Hepatocyte (in vitro differentiated cells): Measurements from ENCODE around the gene PLCD1. TPM values are rescaled to one million over a fixed set of nuclear protein-coding genes. Genes with fewer than 3 reads are reported as not detected.

Experiments used
- DNase-seq: peaks from one replicate; pipeline ENCODE4 v3.0.0-alpha.2; 2016; ENCODE audit warnings: low spot score
- H2AFZ ChIP-seq: fragments of 200-600 bp; sonication (generic); 2 replicates; pipeline ENCODE4 v1.6.0; 2016; ENCODE audit warnings: antibody characterized with exemption, mild to moderate bottlenecking
- H3K27ac ChIP-seq: fragments of 200-600 bp; sonication (generic); 2 replicates; pipeline ENCODE4 v1.5.1; 2016; ENCODE audit warnings: mild to moderate bottlenecking
- H3K27me3 ChIP-seq: fragments of 200-600 bp; sonication (generic); 2 replicates; pipeline ENCODE4 v1.6.1; 2016
- H3K36me3 ChIP-seq: fragments of 200-600 bp; sonication (generic); replicated peaks from 2 replicates; pipeline ENCODE4 v1.5.1; 2016; ENCODE audit warnings: low read depth; ENCODE audit not compliant: insufficient read depth
- H3K4me1 ChIP-seq: fragments of 200-600 bp; sonication (generic); 2 replicates; pipeline ENCODE4 v1.5.1; 2016; ENCODE audit warnings: mild to moderate bottlenecking, moderate library complexity; ENCODE audit not compliant: insufficient read depth
- H3K4me2 ChIP-seq: fragments of 200-600 bp; sonication (generic); 2 replicates; pipeline ENCODE4 v1.6.0; 2016
- H3K4me3 ChIP-seq: fragments of 200-600 bp; sonication (generic); 2 replicates; pipeline ENCODE4 v1.5.1; 2016; ENCODE audit warnings: mild to moderate bottlenecking
- H3K79me2 ChIP-seq: fragments of 200-600 bp; sonication (generic); 2 replicates; pipeline ENCODE4 v1.6.0; 2017; ENCODE audit warnings: mild to moderate bottlenecking
- H3K9me2 ChIP-seq: fragments of 200-600 bp; sonication (generic); replicated peaks from 2 replicates; pipeline ENCODE4 v1.6.0; 2017; ENCODE audit warnings: mild to moderate bottlenecking; ENCODE audit not compliant: insufficient read depth
- H3K9me3 ChIP-seq: fragments of 200-600 bp; sonication (generic); 2 replicates; pipeline ENCODE4 v1.5.1; 2016; ENCODE audit warnings: low read depth, mild to moderate bottlenecking
- H4K20me1 ChIP-seq: fragments of 200-600 bp; sonication (generic); 2 replicates; pipeline ENCODE4 v1.6.0; 2016; ENCODE audit warnings: mild to moderate bottlenecking; ENCODE audit not compliant: insufficient read depth, poor library complexity, severe bottlenecking
- CTCF ChIP-seq: fragments of 200-600 bp; sonication (generic); IDR thresholded peaks from 2 replicates; pipeline ENCODE4 v1.5.1; 2016; ENCODE audit warnings: antibody characterized with exemption, mild to moderate bottlenecking; ENCODE audit not compliant: poor library complexity
- EZH2 ChIP-seq: fragments of 200-600 bp; sonication (generic); IDR thresholded peaks from 2 replicates; pipeline ENCODE4 v1.6.1; 2016; ENCODE audit warnings: antibody characterized with exemption, mild to moderate bottlenecking, borderline replicate concordance
- EZH2phosphoT487 ChIP-seq: fragments of 200-600 bp; sonication (generic); IDR thresholded peaks from one replicate; pipeline ENCODE4 v1.6.1; 2018; ENCODE audit warnings: antibody characterized with exemption, mild to moderate bottlenecking, low read depth, moderate library complexity; ENCODE audit not compliant: unreplicated experiment, severe bottlenecking
- WGBS: methylation state at CpG from one replicate; pipeline ENCODE4 v1.1.6; 2016; ENCODE audit warnings: low lambda C conversion rate; ENCODE audit errors: missing lambda C conversion rate; 5-methylcytosine and 5-hydroxymethylcytosine counted together
- polyA plus RNA-seq: library from polyadenylated mRNA; unstranded; fragments of >200 nt; fragmentation: Nextera tagmentation; extraction: Ambion mirVana; gene quantifications from 2 replicates; pipeline ENCODE4 v1.2.1, GENCODE V29; 2016
- total RNA-seq: library from RNA; depleted of rRNA; stranded (reverse); fragments of >200 nt; gene quantifications from 2 replicates; pipeline ENCODE4 v1.2.3, GENCODE V29; 2014

Gene PLCD1
- total and polyA plus RNA-seq, 2 experiments from 2014 or later: 21.7 to 22.6 TPM

GRCh38 chr3:37987315-37987697, 42.1 kb downstream of the PLCD1 start:
- Histone ChIP-seq H3K27me3 (no peaks in the 10 kb centered on the region), H3K79me2 (peaks cover 7% of the 10 kb centered on the region), H3K9me3 (no peaks in the 10 kb centered on the region), H3K4me2 (peak overlapping the region; percentile 40), H3K9me2 (no peaks in the 10 kb centered on the region), H3K27ac (peak overlapping the region; percentile 99), H3K4me3 (no peak overlapping the region), H2AFZ (no peak overlapping the region), H4K20me1 (no peaks in the 10 kb centered on the region), H3K4me1 (peaks cover 56% of the 10 kb centered on the region), H3K36me3 (no peaks in the 10 kb centered on the region)
- 87% methylated on average over 2 of the region's 2 CpGs for WGBS
- DNase-seq: peak; percentile 49
- TF ChIP-seq CTCF (no peak), EZH2 (no peak), EZH2phosphoT487 (no peak)

GRCh38 chr3:37986479-37987314, 42.7 kb downstream of the PLCD1 start:
- peak; percentile 93 for DNase-seq
- 69% methylated on average over 12 of the region's 12 CpGs for WGBS
- Histone ChIP-seq H3K27ac (peak overlapping the region; percentile 99), H3K79me2 (peaks cover 7% of the 10 kb centered on the region), H3K9me2 (no peaks in the 10 kb centered on the region), H3K27me3 (no peaks in the 10 kb centered on the region), H4K20me1 (no peaks in the 10 kb centered on the region), H3K4me1 (peaks cover 52% of the 10 kb centered on the region), H3K4me3 (no peak overlapping the region), H3K4me2 (peak overlapping the region; percentile 60), H2AFZ (no peak overlapping the region), H3K9me3 (no peaks in the 10 kb centered on the region), H3K36me3 (no peaks in the 10 kb centered on the region)
- TF ChIP-seq EZH2phosphoT487 (peak; percentile 43), CTCF (no peak), EZH2 (no peak)

- peaks cover 43% of the 10 kb centered on the region for H3K4me1 ChIP-seq
- peak overlapping the region; percentile 60 for H3K4me2 ChIP-seq
- no peak overlapping the region for H3K4me3 ChIP-seq
- H3K9me2 ChIP-seq: no peaks in the 10 kb centered on the region
- H3K36me3 ChIP-seq: no peaks in the 10 kb centered on the region
- peak; percentile 9 for TF ChIP-seq CTCF
- no peak for TF ChIP-seq EZH2phosphoT487
- H3K27ac ChIP-seq: peak overlapping the region; percentile 93
- H2AFZ ChIP-seq: no peak overlapping the region
- no peaks in the 10 kb centered on the region for H3K27me3 ChIP-seq
- no peak for DNase-seq
- WGBS: 89% methylated on average over 8 of the region's 8 CpGs
- peaks cover 7% of the 10 kb centered on the region for H3K79me2 ChIP-seq
- H4K20me1 ChIP-seq: no peaks in the 10 kb centered on the region
- H3K9me3 ChIP-seq: no peaks in the 10 kb centered on the region
These were observed 43.7 kb downstream of the PLCD1 start for GRCh38 chr3:37985637-37986320.
